Peyer's patch (tissue), 4 donors: Measurements from ENCODE around the gene ADAT3.

Source experiments
- CTCF ChIP-seq, 6 experiments: fragments of 450-650 bp in 4 of 6; fragments of 200-600 bp in 2 of 6; sonication (generic) in 1 of 6; IDR thresholded peaks; one replicate each; pipeline ENCODE4 v1.5.1; 2017 to 2019; ENCODE audit warnings: antibody characterized with exemption in 6 of 6, mild to moderate bottlenecking in 3 of 6, moderate library complexity in 1 of 6
- POLR2A ChIP-seq, 2 donors: fragments of 450-650 bp; IDR thresholded peaks; one replicate each; pipeline ENCODE4 v1.5.1; 2017; ENCODE audit warnings: antibody characterized with exemption in 2 of 2, mild to moderate bottlenecking in 2 of 2, moderate library complexity in 2 of 2

GRCh38 chr19:1882089-1882785 lies 23.0 kb upstream of the ADAT3 start:
- TF ChIP-seq CTCF (IDR thresholded peaks at IDR 0.05), result no peak
- TF ChIP-seq POLR2A (IDR thresholded peaks at IDR 0.05), result peak in 1 of 2 donors; percentile 10
